Right lobe of liver (tissue), 4 donors: ENCODE measurements around the gene EHD2.
"Not testable (repeated sequence)": the region's sequence is repeated elsewhere in the genome, so short reads cannot be mapped to it uniquely, and the experiment has no call there.

ENCODE experiments used
- CTCF ChIP-seq, 4 donors: fragments of 200-600 bp in 3 of 4; fragments of 450-650 bp in 1 of 4; IDR thresholded peaks; one replicate each; pipeline versions ENCODE4 v1.5.1 to v1.8.0; 2016 to 2022; ENCODE audit warnings: antibody characterized with exemption in 4 of 4, mild to moderate bottlenecking in 2 of 4
- POLR2A ChIP-seq: fragments of 450-650 bp; IDR thresholded peaks from one replicate; pipeline ENCODE4 v1.6.1; 2017; ENCODE audit warnings: antibody characterized with exemption, mild to moderate bottlenecking
- donor health status: DM: no; HTN: no; CAD: no.
- donor health status: DM: no; HTN: no; CAD: no.
- donor health status: DM: no; HTN: yes; CAD: no.

- TF ChIP-seq CTCF (IDR thresholded peaks at IDR 0.05); POLR2A: not testable (repeated sequence)
Measured at GRCh38 chr19:47764705-47765104, 51.5 kb downstream of the EHD2 start.
